ENCODE results near the gene FAM53A.
"Not testable (repeated sequence)": the region's sequence is repeated elsewhere in the genome, so short reads cannot be mapped to it uniquely, and the experiment has no call there.

The FAM53A gene

GRCh38 chr4:1609901-1610790, 74.0 kb downstream of the FAM53A start:
- TF ChIP-seq POLR2AphosphoS5 (IDR thresholded peaks at IDR 0.05; ENCODE audit: borderline replicate concordance, low read depth, low read length) (no peak), FOXP2 (optimal IDR thresholded peaks at IDR 0.05; ENCODE audit: control extremely low read depth, extremely low read length, insufficient read depth) (no peak)
- no peak overlapping the region for H3K4me3 ChIP-seq
- no peak for DNase-seq (ENCODE audit: low read depth, low spot score)

GRCh38 chr4:1608821-1609500, 75.2 kb downstream of the FAM53A start:
- no peak for DNase-seq (ENCODE audit: low read depth, low spot score)
- TF ChIP-seq POLR2AphosphoS5 (IDR thresholded peaks at IDR 0.05; ENCODE audit: borderline replicate concordance, low read depth, low read length) (no peak), FOXP2 (optimal IDR thresholded peaks at IDR 0.05; ENCODE audit: control extremely low read depth, extremely low read length, insufficient read depth) (no peak)
- Histone ChIP-seq H3K4me3 (no peak overlapping the region), H3K27ac (no peak overlapping the region), H3K9me3 (ENCODE audit: low read depth, low read length) (no peaks in the 10 kb centered on the region), H3K9ac (ENCODE audit: insufficient read length) (no peak overlapping the region), H3K36me3 (ENCODE audit: insufficient read depth, low read length) (no peaks in the 10 kb centered on the region)

More at GRCh38 chr4:1609901-1610790, 74.0 kb downstream of the FAM53A start:
- Histone ChIP-seq H3K36me3 (ENCODE audit: insufficient read depth, low read length) (no peaks in the 10 kb centered on the region), H3K9me3 (ENCODE audit: low read depth, low read length) (no peaks in the 10 kb centered on the region), H3K27ac (no peak overlapping the region), H3K9ac (ENCODE audit: insufficient read length) (no peak overlapping the region)

- H3K36me3 ChIP-seq (ENCODE audit: insufficient read depth, low read length) = no peaks in the 10 kb centered on the region
- no peak overlapping the region for H3K27ac ChIP-seq
- no peak for TF ChIP-seq POLR2AphosphoS5 (IDR thresholded peaks at IDR 0.05; ENCODE audit: borderline replicate concordance, low read depth, low read length)
- no peak for TF ChIP-seq EZH2 (IDR thresholded peaks at IDR 0.05)
- no peak for TF ChIP-seq FOXP2 (optimal IDR thresholded peaks at IDR 0.05; ENCODE audit: control extremely low read depth, extremely low read length, insufficient read depth)
- H3K9ac ChIP-seq (ENCODE audit: insufficient read length) = no peak overlapping the region
- DNase-seq (ENCODE audit: low read depth, low spot score) = no peak
- no peak overlapping the region for H3K4me3 ChIP-seq
- no peaks in the 10 kb centered on the region for H3K9me3 ChIP-seq (ENCODE audit: low read depth, low read length)
Measured at GRCh38 chr4:1608196-1608820, 75.8 kb downstream of the FAM53A start.

GRCh38 chr4:1607436-1608195, 76.5 kb downstream of the FAM53A start:
- not testable (repeated sequence) for H3K4me3 ChIP-seq; H3K9me3 ChIP-seq (ENCODE audit: low read depth, low read length); DNase-seq (ENCODE audit: low read depth, low spot score); H3K9ac ChIP-seq (ENCODE audit: insufficient read length); H3K36me3 ChIP-seq (ENCODE audit: insufficient read depth, low read length); H3K27ac ChIP-seq

- no peak overlapping the region for H3K27ac ChIP-seq
- no peaks in the 10 kb centered on the region for H3K36me3 ChIP-seq (ENCODE audit: insufficient read depth, low read length)
- no peaks in the 10 kb centered on the region for H3K9me3 ChIP-seq (ENCODE audit: low read depth, low read length)
- no peak for DNase-seq (ENCODE audit: low read depth, low spot score)
- H3K9ac ChIP-seq (ENCODE audit: insufficient read length) = no peak overlapping the region
- H3K4me3 ChIP-seq = no peak overlapping the region
- TF ChIP-seq POLR2AphosphoS5 (IDR thresholded peaks at IDR 0.05; ENCODE audit: borderline replicate concordance, low read depth, low read length) (no peak), FOXP2 (optimal IDR thresholded peaks at IDR 0.05; ENCODE audit: control extremely low read depth, extremely low read length, insufficient read depth) (no peak), EZH2 (IDR thresholded peaks at IDR 0.05) (no peak)
Measured at GRCh38 chr4:1604706-1605205, 79.4 kb downstream of the FAM53A start.

- no peak overlapping the region for H3K9ac ChIP-seq (ENCODE audit: insufficient read length)
- H3K9me3 ChIP-seq (ENCODE audit: low read depth, low read length) = no peaks in the 10 kb centered on the region
- no peaks in the 10 kb centered on the region for H3K36me3 ChIP-seq (ENCODE audit: insufficient read depth, low read length)
- TF ChIP-seq FOXP2 (optimal IDR thresholded peaks at IDR 0.05; ENCODE audit: control extremely low read depth, extremely low read length, insufficient read depth) = no peak
- TF ChIP-seq EZH2 (IDR thresholded peaks at IDR 0.05) = no peak
- no peak for TF ChIP-seq POLR2AphosphoS5 (IDR thresholded peaks at IDR 0.05; ENCODE audit: borderline replicate concordance, low read depth, low read length)
- no peak overlapping the region for H3K27ac ChIP-seq
- no peak for DNase-seq (ENCODE audit: low read depth, low spot score)
- H3K4me3 ChIP-seq = no peak overlapping the region
Measured at GRCh38 chr4:1604181-1604705, 79.9 kb downstream of the FAM53A start.

- no peak overlapping the region for H3K27ac ChIP-seq
- no peak for DNase-seq (ENCODE audit: low read depth, low spot score)
- no peak overlapping the region for H3K9ac ChIP-seq (ENCODE audit: insufficient read length)
- TF ChIP-seq FOXP2 (optimal IDR thresholded peaks at IDR 0.05; ENCODE audit: control extremely low read depth, extremely low read length, insufficient read depth) = no peak
- no peak for TF ChIP-seq EZH2 (IDR thresholded peaks at IDR 0.05)
- TF ChIP-seq POLR2AphosphoS5 (IDR thresholded peaks at IDR 0.05; ENCODE audit: borderline replicate concordance, low read depth, low read length) = no peak
- H3K4me3 ChIP-seq = no peak overlapping the region
- no peaks in the 10 kb centered on the region for H3K36me3 ChIP-seq (ENCODE audit: insufficient read depth, low read length)
- H3K9me3 ChIP-seq (ENCODE audit: low read depth, low read length) = no peaks in the 10 kb centered on the region
Measured at GRCh38 chr4:1603413-1604135, 80.5 kb downstream of the FAM53A start.

All from SK-N-MC (cell line).